ENCODE results near the gene TMEM178A. TPM values are rescaled to one million over a fixed set of nuclear protein-coding genes. Genes with fewer than 3 reads are reported as not detected.

TMEM178A gene
- total and polyA plus RNA-seq, 2 of the 4 experiments (the other 2 are of a cell fraction): 0.18 to 1.8 TPM

- no peak overlapping the region for H3K4ac ChIP-seq (ENCODE audit: low read depth, low read length)
- H2BK5ac ChIP-seq (ENCODE audit: low read depth, low read length, poor library complexity, severe bottlenecking): no peak overlapping the region
- DNase-seq (no peak), ATAC-seq (ENCODE audit: low read depth) (no peak)
- H3K4me1 ChIP-seq (ENCODE audit: control insufficient read depth, insufficient read depth, low read length): peaks cover 7% of the 10 kb centered on the region
- dilution Hi-C loops (cut with HindIII; ENCODE audit: low sequenced_read_pairs, unreplicated experiment) (no loop called here), in situ Hi-C loops (cut with MboI; ENCODE audit: low sequenced_read_pairs) (no loop called here), intact Hi-C loops (cut with micrococcal nuclease) (no loop called here)
- no peak overlapping the region for H3K4me3 ChIP-seq (ENCODE audit: insufficient read depth, low read depth, low read length)
- no peaks in the 10 kb centered on the region; the same call in 1 of the 2 replicates for H4K20me1 ChIP-seq (ENCODE audit: insufficient read depth, low read length)
- H3K23ac ChIP-seq (ENCODE audit: low read depth, low read length): no peak overlapping the region
- H3K79me1 ChIP-seq (ENCODE audit: low read depth in 1 of 2, low read length in 2 of 2): peaks cover 34 to 43% of the 10 kb centered on the region in 2 experiments
- H2AFZ ChIP-seq (replicated peaks; ENCODE audit: low read length, poor library complexity): no peak overlapping the region
- no peak overlapping the region for H3K14ac ChIP-seq (replicated peaks; ENCODE audit: low read depth, low read length)
- POLR2A ChIA-PET (ENCODE audit: unreplicated experiment): no interaction called here
- no TSS peak for BruUV-seq (replicated peaks)
- H3K9me3 ChIP-seq (ENCODE audit: control insufficient read depth, insufficient read depth, low read length): no peaks in the 10 kb centered on the region
- no peak overlapping the region for H3K27ac ChIP-seq (ENCODE audit: insufficient read depth, low read length)
- no peaks in the 10 kb centered on the region for H3K27me3 ChIP-seq (ENCODE audit: control insufficient read depth, insufficient read depth, low read length)
- H3K9ac ChIP-seq (ENCODE audit: low read depth, low read length): no peak overlapping the region
- CTCF ChIA-PET: interaction anchor here (0.6 kb wide), 1 partner anchor 51 kb away, joined by 4 read pairs; no protein-coding TSS in a partner anchor
- no peak overlapping the region for H2BK15ac ChIP-seq (ENCODE audit: low read depth, low read length)
- no peak overlapping the region for H3K4me2 ChIP-seq (ENCODE audit: low read depth, low read length)
- H2AK9ac ChIP-seq (replicated peaks; ENCODE audit: low read depth, low read length, poor library complexity): no peak overlapping the region
- H4K8ac ChIP-seq (ENCODE audit: low read depth in 2 of 2, low read length in 2 of 2): no peak overlapping the region
- peaks cover 9% of the 10 kb centered on the region for H3K36me3 ChIP-seq (ENCODE audit: control insufficient read depth, insufficient read depth, low read length)
- H3K56ac ChIP-seq (ENCODE audit: extremely low read depth, insufficient read depth, low read length): no peak overlapping the region
- H3K18ac ChIP-seq (ENCODE audit: low read depth, low read length): no peak overlapping the region
- H2BK120ac ChIP-seq (ENCODE audit: low read depth, low read length): no peak overlapping the region
- H3K9me1 ChIP-seq (ENCODE audit: insufficient read depth, low read length): peaks cover 5% of the 10 kb centered on the region; the same call in 1 of the 2 replicates
- TF ChIP-seq CEBPB (IDR thresholded peaks at IDR 0.05; ENCODE audit: low read depth, low read length) (no peak), FOS (IDR thresholded peaks at IDR 0.05; ENCODE audit: low read depth, low read length) (no peak), MAZ (IDR thresholded peaks at IDR 0.05; ENCODE audit: borderline replicate concordance, low read depth, low read length) (no peak), CHD1 (IDR thresholded peaks at IDR 0.05; ENCODE audit: low read depth, low read length) (no peak), USF2 (IDR thresholded peaks at IDR 0.05; ENCODE audit: low read depth, low read length) (no peak), BHLHE40 (IDR thresholded peaks at IDR 0.05; ENCODE audit: low read depth, low read length) (no peak), NFE2L2 (IDR thresholded peaks at IDR 0.05; ENCODE audit: low read depth, low read length) (no peak), SMC3 (IDR thresholded peaks at IDR 0.05; ENCODE audit: low read depth, low read length) (no peak), RCOR1 (IDR thresholded peaks at IDR 0.05; ENCODE audit: insufficient replicate concordance, low read length) (no peak), RFX5 (IDR thresholded peaks at IDR 0.05; ENCODE audit: low read depth, low read length) (no peak), MXI1 (IDR thresholded peaks at IDR 0.05; ENCODE audit: borderline replicate concordance, low read depth, low read length) (no peak), RAD21 (IDR thresholded peaks at IDR 0.05; ENCODE audit: low read length) (no peak), POLR2A (IDR thresholded peaks at IDR 0.05; ENCODE audit: low read depth, low read length) (no peak), MAFK (IDR thresholded peaks at IDR 0.05; ENCODE audit: low read depth, low read length) (no peak)
- TF ChIP-seq, protein P1, sequence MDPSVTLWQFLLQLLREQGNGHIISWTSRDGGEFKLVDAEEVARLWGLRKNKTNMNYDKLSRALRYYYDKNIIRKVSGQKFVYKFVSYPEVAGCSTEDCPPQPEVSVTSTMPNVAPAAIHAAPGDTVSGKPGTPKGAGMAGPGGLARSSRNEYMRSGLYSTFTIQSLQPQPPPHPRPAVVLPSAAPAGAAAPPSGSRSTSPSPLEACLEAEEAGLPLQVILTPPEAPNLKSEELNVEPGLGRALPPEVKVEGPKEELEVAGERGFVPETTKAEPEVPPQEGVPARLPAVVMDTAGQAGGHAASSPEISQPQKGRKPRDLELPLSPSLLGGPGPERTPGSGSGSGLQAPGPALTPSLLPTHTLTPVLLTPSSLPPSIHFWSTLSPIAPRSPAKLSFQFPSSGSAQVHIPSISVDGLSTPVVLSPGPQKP (IDR thresholded peaks at IDR 0.05; ENCODE audit: borderline replicate concordance, low read depth, low read length): no peak
- TF ChIP-seq, protein P2, sequence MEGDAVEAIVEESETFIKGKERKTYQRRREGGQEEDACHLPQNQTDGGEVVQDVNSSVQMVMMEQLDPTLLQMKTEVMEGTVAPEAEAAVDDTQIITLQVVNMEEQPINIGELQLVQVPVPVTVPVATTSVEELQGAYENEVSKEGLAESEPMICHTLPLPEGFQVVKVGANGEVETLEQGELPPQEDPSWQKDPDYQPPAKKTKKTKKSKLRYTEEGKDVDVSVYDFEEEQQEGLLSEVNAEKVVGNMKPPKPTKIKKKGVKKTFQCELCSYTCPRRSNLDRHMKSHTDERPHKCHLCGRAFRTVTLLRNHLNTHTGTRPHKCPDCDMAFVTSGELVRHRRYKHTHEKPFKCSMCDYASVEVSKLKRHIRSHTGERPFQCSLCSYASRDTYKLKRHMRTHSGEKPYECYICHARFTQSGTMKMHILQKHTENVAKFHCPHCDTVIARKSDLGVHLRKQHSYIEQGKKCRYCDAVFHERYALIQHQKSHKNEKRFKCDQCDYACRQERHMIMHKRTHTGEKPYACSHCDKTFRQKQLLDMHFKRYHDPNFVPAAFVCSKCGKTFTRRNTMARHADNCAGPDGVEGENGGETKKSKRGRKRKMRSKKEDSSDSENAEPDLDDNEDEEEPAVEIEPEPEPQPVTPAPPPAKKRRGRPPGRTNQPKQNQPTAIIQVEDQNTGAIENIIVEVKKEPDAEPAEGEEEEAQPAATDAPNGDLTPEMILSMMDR (conservative IDR thresholded peaks at IDR 0.05; ENCODE audit: low read depth, low read length): no peak
- 100% methylated on average over 1 of the region's 1 CpG; no CpG with 5 or more reads in 1 of the 2 experiments for WGBS, 2 experiments (ENCODE audit: extremely low coverage in 2 of 2, insufficient read length in 1 of 2)
- H2AK5ac ChIP-seq (ENCODE audit: low read depth, low read length): no peak overlapping the region
- H4K5ac ChIP-seq (ENCODE audit: low read depth, low read length): no peak overlapping the region
- H2BK20ac ChIP-seq (ENCODE audit: low read depth, low read length): no peak overlapping the region
- H4K91ac ChIP-seq (ENCODE audit: insufficient read depth, low read depth, low read length): no peak overlapping the region
Observed at GRCh38 chr2:39732482-39732881, 66.8 kb downstream of the TMEM178A start.

Measured in IMR-90 (cell line).